ENCODE results near the gene PTGFR.

- TF ChIP-seq, protein P1, sequence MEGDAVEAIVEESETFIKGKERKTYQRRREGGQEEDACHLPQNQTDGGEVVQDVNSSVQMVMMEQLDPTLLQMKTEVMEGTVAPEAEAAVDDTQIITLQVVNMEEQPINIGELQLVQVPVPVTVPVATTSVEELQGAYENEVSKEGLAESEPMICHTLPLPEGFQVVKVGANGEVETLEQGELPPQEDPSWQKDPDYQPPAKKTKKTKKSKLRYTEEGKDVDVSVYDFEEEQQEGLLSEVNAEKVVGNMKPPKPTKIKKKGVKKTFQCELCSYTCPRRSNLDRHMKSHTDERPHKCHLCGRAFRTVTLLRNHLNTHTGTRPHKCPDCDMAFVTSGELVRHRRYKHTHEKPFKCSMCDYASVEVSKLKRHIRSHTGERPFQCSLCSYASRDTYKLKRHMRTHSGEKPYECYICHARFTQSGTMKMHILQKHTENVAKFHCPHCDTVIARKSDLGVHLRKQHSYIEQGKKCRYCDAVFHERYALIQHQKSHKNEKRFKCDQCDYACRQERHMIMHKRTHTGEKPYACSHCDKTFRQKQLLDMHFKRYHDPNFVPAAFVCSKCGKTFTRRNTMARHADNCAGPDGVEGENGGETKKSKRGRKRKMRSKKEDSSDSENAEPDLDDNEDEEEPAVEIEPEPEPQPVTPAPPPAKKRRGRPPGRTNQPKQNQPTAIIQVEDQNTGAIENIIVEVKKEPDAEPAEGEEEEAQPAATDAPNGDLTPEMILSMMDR (IDR thresholded peaks at IDR 0.05; ENCODE audit: low read length), result no peak
- TF ChIP-seq EZH2 (IDR thresholded peaks at IDR 0.05; ENCODE audit: borderline replicate concordance, low read length), result no peak
These were observed 6.9 kb upstream of the PTGFR start for GRCh38 chr1:78483903-78484302.

All from OCI-LY1 (cell line).